Gastrocnemius medialis (tissue), 4 donors: ENCODE measurements around the gene GNAO1. TPM values are rescaled to one million over a fixed set of nuclear protein-coding genes. Genes with fewer than 3 reads are reported as not detected.

ENCODE experiments used
- ATAC-seq, 2 donors: fragments of 150-250 bp; one replicate each; pipeline ENCODE4 v1.9.1; 2016
- DNase-seq, 2 donors: peaks; one replicate each; pipeline ENCODE4 v3.0.0-alpha.2; 2019
- H3K27ac ChIP-seq, 4 donors: fragments of 200-600 bp; sonication (generic); 1 replicate in 1 of 4; 2 replicates in 3 of 4; pipeline ENCODE4 v1.5.1; 2016 to 2018; ENCODE audit warnings: mild to moderate bottlenecking in 2 of 4, moderate library complexity in 1 of 4
- H3K27me3 ChIP-seq, 3 donors: fragments of 200-600 bp; sonication (generic) in 2 of 3; 1 replicate in 1 of 3; 2 replicates in 2 of 3; pipeline versions ENCODE4 v1.5.1 to v1.6.0; 2016 to 2019; ENCODE audit warnings: mild to moderate bottlenecking in 1 of 3, moderate library complexity in 1 of 3
- H3K36me3 ChIP-seq, 2 donors: fragments of 200-600 bp; sonication (generic) in 1 of 2; one replicate each; pipeline ENCODE4 v1.5.1; 2017 to 2018
- H3K4me1 ChIP-seq, 2 donors: fragments of 200-600 bp; sonication (generic) in 1 of 2; one replicate each; pipeline ENCODE4 v1.5.1; 2016 to 2017; ENCODE audit warnings: mild to moderate bottlenecking in 2 of 2
- H3K4me3 ChIP-seq, 4 donors: fragments of 200-600 bp; sonication (generic) in 3 of 4; 1 replicate in 1 of 4; 2 replicates in 3 of 4; pipeline ENCODE4 v1.5.1; 2016 to 2019; ENCODE audit warnings: mild to moderate bottlenecking in 2 of 4
- H3K9me3 ChIP-seq, 3 donors: fragments of 200-600 bp; sonication (generic) in 2 of 3; 1 replicate in 1 of 3; 2 replicates in 2 of 3; pipeline ENCODE4 v1.5.1; 2016 to 2019
- POLR2A ChIP-seq, 2 donors: fragments of 450-650 bp; IDR thresholded peaks; one replicate each; pipeline ENCODE4 v1.6.1; 2017; ENCODE audit warnings: antibody characterized with exemption in 2 of 2, mild to moderate bottlenecking in 2 of 2, moderate library complexity in 2 of 2
- in situ Hi-C, 4 donors: fragments of 200-750 bp; cut with MboI; loops; one replicate each; pipeline versions ENCODE4 v1.15.0 to v1.8.0; 2017; ENCODE audit warnings: low sequenced_read_pairs in 4 of 4
- intact Hi-C: fragments of 100-400 bp; cut with DNase I; formaldehyde crosslinking; loops from one replicate; pipeline ENCODE4 v1.15.1; 2023; ENCODE audit warnings: low total_unique reads
- total RNA-seq, 4 donors: library from RNA; depleted of rRNA; stranded (reverse); fragments of >200 nt; gene quantifications; one replicate each; pipeline versions ENCODE4 v1.1.0 to v1.2.3, GENCODE V29; 2016
- TF ChIP-seq, protein P1 (sequence below), 5 experiments: fragments of 450-650 bp in 3 of 5; fragments of 200-600 bp in 2 of 5; sonication (generic) in 2 of 5; IDR thresholded peaks in 4 of 5; conservative IDR thresholded peaks in 1 of 5; 1 replicate in 4 of 5; 2 replicates in 1 of 5; pipeline ENCODE4 v1.5.1; 2016 to 2019; ENCODE audit warnings: antibody characterized with exemption in 5 of 5, mild to moderate bottlenecking in 3 of 5, moderate library complexity in 3 of 5

The GNAO1 gene
- total RNA-seq, 4 donors from 2014 or later, result 0.25 to 2.0 (median 0.79) TPM

GRCh38 chr16:56340864-56341365 lies 149.6 kb downstream of the GNAO1 start:
- peaks cover 0 to 12% of the 10 kb centered on the region in 2 donors for H3K4me1 ChIP-seq
- H3K9me3 ChIP-seq, result no peaks in the 10 kb centered on the region
- in situ Hi-C loops (no loop called here), intact Hi-C loops (no loop called here)
- no peak for DNase-seq
- no peaks in the 10 kb centered on the region for H3K36me3 ChIP-seq
- H3K4me3 ChIP-seq, result no peak overlapping the region
- H3K27me3 ChIP-seq, result no peaks in the 10 kb centered on the region
- no peak for ATAC-seq
- no peak overlapping the region for H3K27ac ChIP-seq
- TF ChIP-seq, protein P1, sequence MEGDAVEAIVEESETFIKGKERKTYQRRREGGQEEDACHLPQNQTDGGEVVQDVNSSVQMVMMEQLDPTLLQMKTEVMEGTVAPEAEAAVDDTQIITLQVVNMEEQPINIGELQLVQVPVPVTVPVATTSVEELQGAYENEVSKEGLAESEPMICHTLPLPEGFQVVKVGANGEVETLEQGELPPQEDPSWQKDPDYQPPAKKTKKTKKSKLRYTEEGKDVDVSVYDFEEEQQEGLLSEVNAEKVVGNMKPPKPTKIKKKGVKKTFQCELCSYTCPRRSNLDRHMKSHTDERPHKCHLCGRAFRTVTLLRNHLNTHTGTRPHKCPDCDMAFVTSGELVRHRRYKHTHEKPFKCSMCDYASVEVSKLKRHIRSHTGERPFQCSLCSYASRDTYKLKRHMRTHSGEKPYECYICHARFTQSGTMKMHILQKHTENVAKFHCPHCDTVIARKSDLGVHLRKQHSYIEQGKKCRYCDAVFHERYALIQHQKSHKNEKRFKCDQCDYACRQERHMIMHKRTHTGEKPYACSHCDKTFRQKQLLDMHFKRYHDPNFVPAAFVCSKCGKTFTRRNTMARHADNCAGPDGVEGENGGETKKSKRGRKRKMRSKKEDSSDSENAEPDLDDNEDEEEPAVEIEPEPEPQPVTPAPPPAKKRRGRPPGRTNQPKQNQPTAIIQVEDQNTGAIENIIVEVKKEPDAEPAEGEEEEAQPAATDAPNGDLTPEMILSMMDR (IDR thresholded peaks at IDR 0.05 in 4 of 5, conservative IDR thresholded peaks at IDR 0.05 in 1 of 5), result no peak
- no peak for TF ChIP-seq POLR2A (IDR thresholded peaks at IDR 0.05)

GRCh38 chr16:56341656-56342399 lies 150.5 kb downstream of the GNAO1 start:
- no peak for DNase-seq
- no peaks in the 10 kb centered on the region for H3K36me3 ChIP-seq
- peaks cover 0 to 3% of the 10 kb centered on the region in 2 donors for H3K4me1 ChIP-seq
- TF ChIP-seq, protein P1 (IDR thresholded peaks at IDR 0.05 in 4 of 5, conservative IDR thresholded peaks at IDR 0.05 in 1 of 5), result no peak
- no peak for TF ChIP-seq POLR2A (IDR thresholded peaks at IDR 0.05)
- H3K9me3 ChIP-seq, result no peaks in the 10 kb centered on the region
- intact Hi-C loops (no loop called here), in situ Hi-C loops (no loop called here)
- no peaks in the 10 kb centered on the region for H3K27me3 ChIP-seq
- no peak overlapping the region for H3K4me3 ChIP-seq
- ATAC-seq, result no peak
- H3K27ac ChIP-seq, result no peak overlapping the region

DNA sequence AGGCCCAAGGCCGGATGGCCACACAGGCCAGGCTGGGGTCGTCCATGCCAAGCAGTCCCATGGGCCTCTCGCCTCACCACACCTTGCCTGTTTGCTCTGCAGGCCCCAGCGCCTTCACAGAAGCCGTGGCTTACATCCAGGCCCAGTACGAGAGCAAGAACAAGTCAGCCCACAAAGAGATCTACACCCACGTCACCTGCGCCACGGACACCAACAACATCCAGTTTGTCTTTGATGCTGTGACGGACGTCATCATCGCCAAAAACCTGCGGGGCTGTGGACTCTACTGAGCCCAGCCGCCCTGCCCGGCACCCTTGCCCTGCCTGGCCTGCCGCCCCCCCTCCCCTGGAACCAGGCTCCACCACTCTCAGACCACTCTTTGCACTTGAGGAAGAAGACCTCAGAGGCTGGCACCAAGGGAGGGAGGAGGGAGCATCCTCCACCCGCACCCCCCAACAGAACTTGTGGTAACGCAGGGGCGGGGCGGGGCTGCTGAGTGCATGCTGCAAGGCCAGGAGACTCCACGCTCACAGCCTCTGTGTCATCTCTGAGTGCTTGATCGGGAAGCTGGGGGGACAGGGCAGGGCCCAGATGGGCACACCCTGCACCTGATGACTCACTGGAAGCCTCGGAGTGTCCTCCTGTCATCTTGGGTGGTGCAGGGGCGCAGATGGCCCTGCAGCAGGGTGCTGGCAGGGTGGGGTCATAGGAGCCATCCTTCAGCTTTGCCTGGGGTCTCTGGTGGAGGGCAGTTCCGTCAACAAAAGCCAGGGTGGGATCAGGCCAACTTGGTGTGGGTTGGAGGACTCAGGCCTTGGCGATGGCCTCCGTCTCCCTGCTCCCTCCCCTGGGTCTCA lies 152.6 kb downstream of the GNAO1 start:
- Histone ChIP-seq H3K27me3 (no peaks in the 10 kb centered on the region), H3K9me3 (no peaks in the 10 kb centered on the region), H3K36me3 (no peaks in the 10 kb centered on the region), H3K4me1 (no peaks in the 10 kb centered on the region), H3K4me3 (no peak overlapping the region), H3K27ac (no peak overlapping the region)
- intact Hi-C loops, result no loop called here
- no peak for DNase-seq
- no peak for ATAC-seq
- TF ChIP-seq, protein P1 (IDR thresholded peaks at IDR 0.05 in 4 of 5, conservative IDR thresholded peaks at IDR 0.05 in 1 of 5), result no peak
- TF ChIP-seq POLR2A (IDR thresholded peaks at IDR 0.05), result no peak
- in situ Hi-C loops, result no loop called here

DNA sequence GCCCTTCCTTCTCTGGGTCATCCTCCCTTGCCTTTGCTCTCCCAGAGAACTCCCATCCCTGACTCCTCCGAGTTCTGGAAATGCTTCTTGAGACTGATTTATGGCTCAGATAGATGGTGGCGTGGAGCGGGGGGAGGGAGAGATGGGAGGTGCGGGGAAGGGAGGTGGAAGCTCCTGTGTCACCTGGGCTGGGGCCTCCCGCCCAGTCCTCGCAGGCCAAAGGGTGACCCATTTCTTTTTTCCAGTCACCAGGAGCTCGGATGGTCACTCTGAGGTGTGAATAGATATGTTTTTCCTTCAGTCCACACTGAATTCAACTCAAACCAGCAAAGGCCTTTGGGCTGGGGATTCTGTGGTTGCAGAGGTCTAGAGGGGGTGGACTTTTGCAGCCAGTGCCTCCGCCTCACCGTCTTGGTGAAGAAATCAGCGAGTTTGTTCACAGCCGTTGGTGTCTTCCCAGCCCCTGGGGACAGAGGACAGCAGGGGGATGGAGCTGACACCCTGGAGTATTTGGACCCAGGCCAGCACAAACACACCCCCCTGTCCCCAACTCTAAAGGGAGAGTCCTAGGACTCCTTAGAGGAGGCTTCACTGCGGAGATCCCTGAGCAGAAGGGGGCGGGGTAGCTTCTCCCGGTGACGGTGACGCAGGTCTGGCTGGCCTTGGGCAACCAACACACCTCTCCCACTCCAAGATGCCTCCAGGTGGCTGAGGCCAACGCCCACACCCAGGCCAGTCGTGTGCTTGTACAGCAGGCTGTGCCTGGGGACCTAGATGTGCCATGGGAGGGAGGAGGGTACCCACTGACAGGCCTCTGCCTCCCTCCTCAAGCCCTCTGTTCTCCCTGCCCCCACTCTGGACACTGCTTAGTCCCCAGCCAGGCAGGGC lies 153.5 kb downstream of the GNAO1 start:
- intact Hi-C loops, result no loop called here
- TF ChIP-seq, protein P1 (IDR thresholded peaks at IDR 0.05 in 4 of 5, conservative IDR thresholded peaks at IDR 0.05 in 1 of 5), result no peak
- TF ChIP-seq POLR2A (IDR thresholded peaks at IDR 0.05), result no peak
- Histone ChIP-seq H3K27me3 (no peaks in the 10 kb centered on the region), H3K9me3 (no peaks in the 10 kb centered on the region), H3K27ac (no peak overlapping the region), H3K4me3 (no peak overlapping the region), H3K4me1 (no peaks in the 10 kb centered on the region), H3K36me3 (no peaks in the 10 kb centered on the region)
- in situ Hi-C loops, result no loop called here
- no peak for DNase-seq
- no peak for ATAC-seq
